AG10803 (cell line): ENCODE results near the gene RPL5.
A peak's percentile ranks its signal among the peaks of the same experiment; 100 is the strongest.

Experiments used
- DNase-seq: peaks from one replicate; pipeline ENCODE4 v3.0.0; 2010; ENCODE audit warnings: low read depth
- H3K4me3 ChIP-seq: 2 replicates; pipeline ENCODE4 v1.5.1; 2011; ENCODE audit warnings: mild to moderate bottlenecking, low read length, control low read depth
- TF ChIP-seq, protein P1 (sequence below): conservative IDR thresholded peaks from 2 replicates; pipeline ENCODE4 v1.5.1; 2011; ENCODE audit warnings: mild to moderate bottlenecking, low read length, control low read depth, inconsistent platforms

The RPL5 gene

GRCh38 chr1:92870591-92870990 lies 38.8 kb downstream of the RPL5 start:
- no peak for DNase-seq
- no peak overlapping the region for H3K4me3 ChIP-seq
- TF ChIP-seq, protein P1, sequence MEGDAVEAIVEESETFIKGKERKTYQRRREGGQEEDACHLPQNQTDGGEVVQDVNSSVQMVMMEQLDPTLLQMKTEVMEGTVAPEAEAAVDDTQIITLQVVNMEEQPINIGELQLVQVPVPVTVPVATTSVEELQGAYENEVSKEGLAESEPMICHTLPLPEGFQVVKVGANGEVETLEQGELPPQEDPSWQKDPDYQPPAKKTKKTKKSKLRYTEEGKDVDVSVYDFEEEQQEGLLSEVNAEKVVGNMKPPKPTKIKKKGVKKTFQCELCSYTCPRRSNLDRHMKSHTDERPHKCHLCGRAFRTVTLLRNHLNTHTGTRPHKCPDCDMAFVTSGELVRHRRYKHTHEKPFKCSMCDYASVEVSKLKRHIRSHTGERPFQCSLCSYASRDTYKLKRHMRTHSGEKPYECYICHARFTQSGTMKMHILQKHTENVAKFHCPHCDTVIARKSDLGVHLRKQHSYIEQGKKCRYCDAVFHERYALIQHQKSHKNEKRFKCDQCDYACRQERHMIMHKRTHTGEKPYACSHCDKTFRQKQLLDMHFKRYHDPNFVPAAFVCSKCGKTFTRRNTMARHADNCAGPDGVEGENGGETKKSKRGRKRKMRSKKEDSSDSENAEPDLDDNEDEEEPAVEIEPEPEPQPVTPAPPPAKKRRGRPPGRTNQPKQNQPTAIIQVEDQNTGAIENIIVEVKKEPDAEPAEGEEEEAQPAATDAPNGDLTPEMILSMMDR: no peak

- TF ChIP-seq, protein P1: no peak
- no peak overlapping the region for H3K4me3 ChIP-seq
- DNase-seq: no peak
These were observed 40.9 kb downstream of the RPL5 start for GRCh38 chr1:92872719-92873118.

DNA sequence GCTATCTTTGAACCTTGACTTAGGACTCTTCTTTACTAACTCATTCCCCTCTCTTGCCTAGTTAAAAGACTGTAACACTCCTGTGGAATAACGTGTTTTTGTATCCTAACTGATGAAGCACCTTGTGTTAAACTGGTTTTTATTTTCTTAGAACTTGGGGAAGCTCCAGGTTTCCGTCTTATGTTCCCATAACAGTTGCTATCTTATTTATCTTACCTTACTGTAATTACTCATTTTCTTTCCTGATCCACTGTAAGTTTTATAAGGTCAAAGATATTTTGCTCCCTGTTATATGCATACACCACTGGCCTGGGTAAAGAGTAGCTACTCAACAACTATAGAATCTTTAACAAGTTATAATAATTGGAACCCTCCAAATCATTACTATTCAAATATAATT lies 43.1 kb downstream of the RPL5 start:
- no peak overlapping the region for H3K4me3 ChIP-seq
- no peak for DNase-seq
- TF ChIP-seq, protein P1: no peak

DNA sequence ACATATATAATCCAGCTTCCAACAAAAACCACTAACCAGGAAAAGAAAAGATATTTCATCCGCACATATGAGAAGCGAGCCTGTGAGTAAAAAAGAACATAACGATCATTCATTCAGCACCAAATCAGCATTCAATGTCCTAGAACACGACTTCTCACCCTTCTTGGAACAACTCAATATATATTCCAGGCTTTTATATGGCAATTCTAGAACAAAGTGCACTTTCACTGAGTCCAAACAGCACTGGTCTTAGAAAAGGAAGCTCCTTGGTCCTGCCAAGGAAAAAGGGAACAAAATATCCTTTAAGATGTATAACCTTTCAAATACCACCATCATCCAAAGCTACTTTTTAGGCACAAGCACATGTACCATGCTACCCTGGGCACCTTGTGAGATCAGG lies 44.5 kb downstream of the RPL5 start:
- H3K4me3 ChIP-seq: no peak overlapping the region
- DNase-seq: no peak
- TF ChIP-seq, protein P1: no peak

GRCh38 chr1:92877081-92877711 lies 45.4 kb downstream of the RPL5 start:
- no peak overlapping the region for H3K4me3 ChIP-seq
- no peak for DNase-seq
- TF ChIP-seq, protein P1: no peak

- TF ChIP-seq, protein P1: no peak
- H3K4me3 ChIP-seq: no peak overlapping the region
- DNase-seq: peak; percentile 33
These were observed 46.0 kb downstream of the RPL5 start for GRCh38 chr1:92877792-92878191.

DNA sequence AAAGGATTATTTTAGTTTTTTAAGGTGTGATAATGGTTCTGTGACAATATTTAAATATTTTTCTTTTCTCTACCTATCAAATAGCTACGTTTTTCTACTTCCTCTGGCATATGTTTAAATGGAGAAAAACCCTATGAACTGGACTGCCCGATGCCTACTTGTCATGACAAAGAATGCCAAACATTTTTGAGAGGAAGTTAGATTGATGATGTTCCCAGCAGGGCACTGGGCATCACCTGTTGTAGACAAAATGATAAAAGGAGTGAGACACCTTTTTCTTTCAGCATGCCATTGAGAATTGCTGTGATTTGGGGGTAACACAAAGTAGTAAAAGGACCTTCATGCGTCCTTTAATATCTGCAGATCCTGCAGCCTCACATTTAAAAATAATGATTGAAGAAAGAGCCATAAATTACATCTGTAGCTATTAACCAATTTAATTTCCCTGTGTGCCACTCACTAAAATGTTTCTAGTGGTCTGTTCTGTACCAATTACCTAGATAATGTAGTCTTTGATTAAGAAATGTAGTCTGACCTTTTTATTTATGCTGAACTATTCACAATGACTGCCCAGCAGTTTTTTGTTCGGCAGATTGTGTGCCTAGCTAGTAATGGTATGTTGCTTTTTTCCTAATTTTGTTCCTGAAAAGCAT lies 47.6 kb downstream of the RPL5 start:
- H3K4me3 ChIP-seq: no peak overlapping the region
- no peak for DNase-seq
- TF ChIP-seq, protein P1: no peak
